ENCODE results near the gene SYT9.

- no peak for TF ChIP-seq POLR2AphosphoS5 (IDR thresholded peaks at IDR 0.05)
- no peak for TF ChIP-seq CTCF (IDR thresholded peaks at IDR 0.05)
Observed at GRCh38 chr11:7367803-7368202, 116.1 kb downstream of the SYT9 start.

All from prostate gland (tissue), 2 donors.